T follicular helper cell (primary cell): Measurements from ENCODE around the gene TTC34.

Source experiments
- DNase-seq: peaks from one replicate; pipeline ENCODE4 v3.0.0-alpha.2; 2020; ENCODE audit warnings: low read depth

TTC34 gene

GRCh38 chr1:2604844-2605508 lies 196.5 kb downstream of the TTC34 start:
- no peak for DNase-seq

DNA sequence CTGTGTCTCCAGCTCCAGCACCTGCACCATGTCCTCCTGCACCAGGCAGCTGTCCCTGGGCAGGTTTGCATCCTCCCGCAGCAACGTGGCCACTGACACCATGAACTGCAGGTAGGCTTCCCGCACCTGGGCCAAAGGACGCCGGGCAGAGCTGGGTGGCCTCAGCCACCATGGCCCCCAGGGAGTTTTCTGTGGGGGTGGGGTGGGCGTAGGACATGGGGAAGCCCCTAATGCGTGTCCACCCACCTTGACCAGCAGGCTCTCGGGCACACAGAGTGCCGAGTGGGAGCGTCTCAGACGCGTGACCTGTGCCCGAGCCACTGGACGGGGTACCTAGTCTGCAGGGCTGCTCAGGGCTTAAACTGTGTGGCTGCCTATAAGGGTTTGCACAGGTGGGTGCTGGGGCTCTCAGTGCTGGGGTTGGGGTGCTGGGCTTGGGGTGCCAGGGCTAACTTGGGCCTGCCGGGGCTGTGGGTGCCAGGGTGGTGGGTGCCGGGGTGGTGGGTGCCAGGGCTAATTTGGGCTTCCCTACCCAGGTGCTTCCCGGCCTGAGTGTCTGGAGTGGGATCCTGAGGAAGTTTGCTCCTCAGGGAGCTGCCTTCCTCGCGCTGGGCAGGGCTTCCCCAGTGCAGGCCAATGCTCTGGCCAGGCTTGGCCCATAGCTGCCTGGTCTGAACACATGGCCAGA lies 197.2 kb downstream of the TTC34 start:
- no peak for DNase-seq

- DNase-seq: no peak
These were observed 197.9 kb downstream of the TTC34 start for GRCh38 chr1:2603521-2604155.

GRCh38 chr1:2602866-2603520 lies 198.5 kb downstream of the TTC34 start:
- DNase-seq: no peak

DNA sequence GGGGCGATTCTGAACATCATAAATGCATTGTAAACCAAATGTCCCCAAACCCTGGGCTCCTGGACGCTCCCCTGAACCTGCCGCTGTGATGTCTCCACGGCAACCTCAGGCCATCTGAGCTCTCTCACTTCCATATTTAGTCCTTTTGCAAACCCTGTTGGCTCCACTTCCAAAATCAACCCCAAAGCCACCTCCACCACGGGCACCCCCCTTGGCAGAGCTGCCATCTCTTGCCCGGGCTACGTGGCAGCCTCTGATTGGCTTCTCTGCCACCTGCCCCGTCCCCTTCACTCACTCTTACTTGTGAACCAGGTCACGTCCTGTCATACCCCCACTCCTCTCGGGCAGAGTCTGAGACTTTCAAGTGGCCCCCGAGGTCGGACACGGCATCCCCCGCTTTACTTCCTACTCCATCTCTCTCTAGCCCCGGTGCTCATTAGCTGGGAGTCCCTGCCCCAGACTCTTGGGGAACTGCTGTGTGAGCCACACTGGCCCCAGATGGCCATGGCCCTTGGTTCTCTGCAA lies 199.1 kb downstream of the TTC34 start:
- no peak for DNase-seq

GRCh38 chr1:2601721-2602303 lies 199.7 kb downstream of the TTC34 start:
- DNase-seq: no peak

DNA sequence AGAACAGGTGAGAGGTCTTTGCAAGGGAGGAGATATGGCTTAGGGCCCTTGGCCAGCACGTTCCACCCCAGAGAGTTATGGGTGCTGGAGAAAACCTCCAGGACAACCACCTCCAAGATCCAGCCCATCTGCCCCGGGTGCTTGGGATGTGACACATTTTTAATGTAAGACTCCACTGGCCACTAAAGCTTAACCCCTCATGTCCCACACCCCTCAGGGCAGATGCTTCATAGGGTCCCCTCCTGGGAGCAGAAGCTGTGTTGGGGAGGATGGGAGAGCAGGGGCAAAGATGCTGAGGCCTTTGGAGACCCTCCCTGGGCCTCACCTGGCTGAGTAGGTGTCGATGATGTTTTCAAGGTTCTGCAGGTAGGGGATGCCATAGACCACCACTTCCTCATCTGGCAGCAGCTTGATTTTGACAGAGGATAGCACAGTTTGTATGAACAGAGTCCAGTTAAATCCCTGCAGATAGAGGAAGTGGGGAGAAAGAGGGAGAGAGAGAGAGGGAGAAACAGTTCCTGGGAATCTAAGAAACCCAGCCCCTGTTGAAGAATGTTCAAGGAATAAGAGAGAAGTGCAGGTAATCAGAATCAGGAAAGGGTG lies 203.1 kb downstream of the TTC34 start:
- no peak for DNase-seq

DNA sequence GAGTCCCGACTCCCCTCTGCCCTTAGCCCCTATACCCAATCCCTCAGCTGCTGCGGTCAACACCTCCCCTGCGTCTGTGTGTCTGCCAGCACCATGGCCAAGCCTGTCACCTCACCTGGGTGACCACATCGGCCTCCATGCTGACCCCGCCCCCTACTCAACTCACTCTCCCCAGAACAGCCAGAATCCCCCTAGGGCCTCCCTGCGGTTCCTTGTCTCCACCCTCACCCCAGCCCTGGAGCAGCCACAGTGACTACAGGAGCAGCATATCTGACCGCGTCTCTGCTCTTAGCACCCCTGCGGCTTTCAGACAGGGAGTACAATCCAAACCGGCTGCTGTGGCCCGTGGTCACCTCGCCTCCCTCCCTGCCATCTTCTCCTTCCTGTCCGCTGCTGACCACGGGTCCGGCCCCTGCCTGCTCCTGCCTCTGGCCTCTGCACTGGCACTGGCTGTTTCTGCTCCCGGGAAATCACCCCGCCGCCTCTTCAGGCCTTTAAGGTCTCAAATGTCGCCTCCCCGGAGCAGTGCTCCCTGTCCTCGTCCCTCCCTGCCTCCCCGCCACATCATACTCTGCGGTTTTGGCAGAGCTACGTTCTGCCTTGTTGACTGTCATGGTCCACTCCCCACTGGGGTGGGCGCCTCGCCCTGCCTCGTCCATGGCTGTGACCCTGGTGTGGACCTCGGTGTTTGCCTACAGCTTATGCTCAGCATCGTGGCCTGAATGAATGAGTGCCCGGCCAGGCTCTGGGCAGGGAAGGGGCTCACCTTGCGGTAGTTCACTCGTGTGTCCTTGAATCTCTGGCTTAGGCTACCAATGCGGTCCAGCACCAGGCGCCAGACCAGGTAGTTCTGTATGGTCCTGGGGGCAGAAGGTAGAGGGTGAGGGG lies 203.8 kb downstream of the TTC34 start:
- DNase-seq: no peak

DNA sequence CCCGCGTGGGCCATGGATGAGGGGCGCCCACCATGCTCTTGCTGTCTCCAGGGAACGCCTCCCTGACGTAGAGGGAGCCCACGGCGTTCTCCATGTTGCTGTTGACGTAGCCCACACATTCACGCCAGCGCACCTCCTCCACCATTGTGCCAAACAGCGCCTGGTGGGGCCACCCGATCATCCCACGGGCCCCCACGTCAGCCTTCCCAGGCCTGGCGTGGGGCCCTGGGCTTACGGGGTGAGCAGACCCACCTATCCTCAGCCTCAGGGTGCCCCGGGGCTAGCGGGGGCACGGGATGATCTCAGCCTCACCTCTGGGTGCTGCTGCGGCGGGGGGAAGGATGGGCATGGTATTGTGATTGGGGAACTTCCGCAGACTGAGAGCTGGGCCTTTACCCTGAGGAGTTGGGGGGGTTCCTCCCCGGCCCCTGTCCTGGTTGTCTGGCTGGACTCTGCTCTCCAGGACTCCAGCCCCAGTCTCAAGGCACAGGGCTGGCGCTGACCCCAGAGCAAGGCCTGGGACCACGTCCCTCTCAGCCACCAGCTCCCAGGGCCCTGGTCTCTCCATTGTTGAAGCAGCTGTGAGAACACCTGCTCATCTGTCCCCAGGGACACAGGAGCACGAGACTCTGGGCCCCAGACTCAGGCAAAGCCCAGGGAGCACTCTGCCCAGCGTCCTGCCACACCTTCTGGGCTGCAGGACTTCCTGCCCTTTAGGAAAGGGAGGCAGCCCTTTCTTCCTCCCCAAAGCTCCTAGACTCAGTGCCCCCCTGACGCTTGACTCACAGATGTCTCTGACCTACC lies 204.8 kb downstream of the TTC34 start:
- DNase-seq: no peak

DNA sequence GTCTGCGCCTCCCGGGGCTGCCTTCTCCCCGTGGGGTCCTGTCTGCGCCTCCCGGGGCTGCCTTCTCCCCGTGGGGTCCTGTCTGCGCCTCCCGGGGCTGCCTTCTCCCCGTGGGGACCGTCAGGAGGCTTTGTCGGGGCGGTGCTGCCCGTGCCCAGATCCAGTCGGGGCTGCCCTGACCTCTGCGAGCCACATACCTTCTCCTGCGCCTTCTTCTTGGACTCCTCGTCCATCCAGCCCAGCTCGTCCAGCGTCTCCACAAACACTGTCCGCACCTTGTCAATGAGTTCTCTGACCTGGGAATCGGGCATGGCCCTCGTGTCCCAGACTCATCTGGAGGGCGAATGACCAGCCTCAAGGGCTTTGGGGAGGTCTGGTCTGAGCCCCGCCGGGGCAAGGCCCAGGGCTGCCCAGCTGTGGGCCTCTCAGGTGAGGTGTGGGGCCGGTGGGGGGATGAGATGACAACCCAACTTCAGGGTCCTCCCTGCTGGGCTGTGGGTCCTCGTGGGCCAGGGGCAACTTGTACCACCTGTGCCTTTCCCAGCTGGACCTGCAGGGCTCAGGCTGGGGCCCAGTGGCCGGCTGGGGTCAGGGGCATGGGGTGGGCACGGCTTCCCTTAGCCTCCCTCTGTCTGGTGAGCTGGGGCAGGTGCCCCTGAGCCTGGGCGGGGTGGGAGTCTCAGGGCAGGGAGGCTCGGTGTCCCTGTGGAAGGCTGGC lies 205.5 kb downstream of the TTC34 start:
- DNase-seq: no peak

DNA sequence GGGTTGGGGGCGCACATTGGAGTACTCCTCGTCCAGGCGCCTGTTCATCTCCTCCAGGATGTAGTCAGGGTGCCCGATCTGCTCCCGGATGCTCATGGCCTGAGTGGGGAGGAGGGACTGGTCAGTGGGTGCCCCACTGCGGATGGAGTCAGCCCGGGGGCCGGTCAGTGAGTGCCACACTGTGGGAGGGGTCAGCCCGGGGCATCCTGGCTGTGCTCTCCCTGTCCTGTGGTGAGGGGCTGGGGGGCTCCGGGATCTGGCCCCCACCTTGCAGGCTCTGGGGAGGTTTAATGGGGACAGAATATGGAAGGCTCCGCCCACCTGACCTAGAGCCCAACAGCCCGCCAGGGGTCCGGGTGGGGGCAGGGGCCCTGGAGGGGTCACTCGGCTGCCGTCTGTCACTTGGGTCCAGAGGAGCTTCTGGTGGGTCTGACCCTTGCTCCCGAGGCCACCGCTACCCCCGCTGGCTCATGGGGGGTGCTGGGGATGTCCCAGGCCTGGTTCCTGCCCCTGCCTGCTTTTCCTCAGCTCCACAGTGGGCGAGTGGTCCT lies 206.2 kb downstream of the TTC34 start:
- DNase-seq: no peak

DNA sequence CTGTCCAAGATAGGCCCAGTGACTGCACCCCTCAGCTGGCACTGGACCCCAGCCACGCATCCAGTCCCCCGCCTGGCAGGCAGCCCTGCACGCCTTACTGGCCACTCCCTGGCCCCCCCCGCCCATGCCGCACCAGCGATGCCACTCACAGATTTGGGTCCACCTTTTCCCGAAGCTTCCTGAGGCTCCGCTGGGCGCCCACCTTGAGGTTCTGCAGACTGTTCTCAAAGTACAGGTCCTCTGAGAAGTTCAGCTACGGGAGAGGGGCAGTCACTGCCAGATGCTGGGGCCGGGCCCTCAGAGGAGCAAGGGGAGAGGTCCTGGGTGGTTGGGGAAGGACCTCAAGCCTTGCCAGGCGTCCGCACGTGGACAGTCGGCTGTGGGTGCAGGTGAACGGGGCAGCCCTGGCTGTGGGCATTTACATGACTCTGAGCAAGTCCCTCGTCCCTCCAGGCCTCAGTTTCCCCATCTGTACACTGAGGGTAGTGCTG lies 206.8 kb downstream of the TTC34 start:
- no peak for DNase-seq

GRCh38 chr1:2594001-2594640 lies 207.4 kb downstream of the TTC34 start:
- no peak for DNase-seq

DNA sequence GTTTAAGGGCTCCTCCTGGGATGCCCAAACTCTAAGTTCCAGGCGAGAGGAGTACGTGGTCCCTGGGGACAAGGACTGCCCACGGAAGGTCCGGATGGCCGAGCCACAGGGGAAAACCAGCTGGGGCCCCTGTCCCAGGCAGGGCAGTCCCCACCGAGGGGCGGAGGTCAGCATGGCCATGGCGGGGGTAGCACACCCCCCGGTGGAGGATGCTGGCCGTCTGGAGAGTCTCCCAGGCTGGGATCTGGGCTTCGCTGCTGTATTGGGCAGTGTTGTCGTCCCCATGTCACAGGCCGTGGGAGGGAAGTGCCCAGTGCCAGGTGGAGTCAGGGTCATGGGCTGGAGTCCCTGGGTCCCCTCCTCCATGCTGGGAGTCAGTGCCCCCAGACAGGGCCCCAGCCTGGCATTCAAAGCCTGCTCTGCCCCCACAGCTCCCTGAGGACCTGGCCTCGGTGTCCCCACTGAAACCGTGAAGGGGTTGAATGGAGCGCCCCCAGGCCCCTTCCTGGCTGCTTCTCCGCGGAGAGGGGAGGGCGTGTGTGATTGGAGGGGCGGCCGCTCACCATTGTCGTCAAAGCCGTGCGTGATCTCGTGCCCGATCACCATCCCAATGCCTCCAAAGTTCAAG lies 208.1 kb downstream of the TTC34 start:
- DNase-seq: no peak

DNA sequence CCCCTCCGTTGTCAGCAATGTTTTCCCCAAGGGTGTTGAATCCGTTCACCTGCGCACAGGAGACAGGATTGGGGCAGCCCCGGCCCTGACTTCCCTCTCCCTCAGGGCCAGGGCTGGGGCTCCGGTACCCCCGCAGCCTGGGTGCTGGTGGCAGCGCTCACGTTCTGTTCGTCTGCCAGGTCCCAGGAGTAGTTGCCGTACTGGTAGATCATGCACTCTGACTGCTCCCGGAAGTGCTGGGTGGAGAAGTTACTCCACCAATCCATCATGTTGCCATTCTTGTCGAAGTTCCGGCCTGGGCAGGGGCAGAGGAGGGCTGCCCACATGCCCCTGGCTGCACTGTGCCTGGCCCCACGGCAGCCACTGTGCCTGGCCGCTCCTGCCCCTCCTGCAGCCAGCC lies 208.8 kb downstream of the TTC34 start:
- DNase-seq: no peak

- no peak for DNase-seq
These were observed 209.8 kb downstream of the TTC34 start for GRCh38 chr1:2591581-2592261.

DNA sequence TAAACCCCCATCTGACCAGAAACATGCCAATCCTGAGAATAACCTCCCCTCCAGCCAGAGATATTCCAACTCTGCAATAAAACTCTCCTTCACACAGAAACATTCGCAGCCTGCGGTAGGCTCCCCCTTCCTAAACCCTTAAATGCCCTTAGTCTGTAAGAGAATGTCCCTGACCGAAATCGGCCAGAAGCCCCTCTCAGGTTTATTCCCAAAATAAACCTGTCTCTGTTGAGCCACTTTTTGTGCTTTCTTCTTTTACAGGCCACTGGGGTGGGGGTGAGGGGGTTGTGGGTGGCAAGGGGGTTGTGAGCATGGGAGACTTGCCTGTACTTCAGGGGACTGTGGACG lies 210.3 kb downstream of the TTC34 start:
- DNase-seq: no peak
